ENCODE data around the gene S100PBP.

DNA sequence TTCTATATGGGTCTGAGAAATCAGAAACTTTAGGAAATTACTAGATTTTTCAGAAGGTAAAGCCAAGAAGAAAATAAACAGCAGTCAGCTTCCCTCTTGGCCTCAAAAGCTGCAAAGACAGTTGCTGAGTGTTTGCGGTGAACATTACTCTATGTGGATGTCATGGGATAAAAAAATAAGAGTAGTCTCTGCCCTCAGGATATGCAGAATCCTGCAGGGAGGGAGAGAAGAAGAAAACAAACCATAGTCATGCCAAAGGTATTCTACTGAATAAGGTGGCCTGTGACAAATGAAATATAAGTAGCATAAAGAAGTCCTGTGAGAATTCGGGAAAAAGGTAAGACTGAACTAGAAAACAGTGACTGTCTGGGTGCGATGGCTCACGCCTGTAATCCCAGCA, 19.3 kb upstream of the S100PBP start:
- TF ChIP-seq, protein P1, sequence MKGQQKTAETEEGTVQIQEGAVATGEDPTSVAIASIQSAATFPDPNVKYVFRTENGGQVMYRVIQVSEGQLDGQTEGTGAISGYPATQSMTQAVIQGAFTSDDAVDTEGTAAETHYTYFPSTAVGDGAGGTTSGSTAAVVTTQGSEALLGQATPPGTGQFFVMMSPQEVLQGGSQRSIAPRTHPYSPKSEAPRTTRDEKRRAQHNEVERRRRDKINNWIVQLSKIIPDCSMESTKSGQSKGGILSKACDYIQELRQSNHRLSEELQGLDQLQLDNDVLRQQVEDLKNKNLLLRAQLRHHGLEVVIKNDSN (IDR thresholded peaks at IDR 0.05; ENCODE audit: borderline replicate concordance, extremely low read length, insufficient read depth, low read depth, low read length) = no peak
- TF ChIP-seq ETV6 (conservative IDR thresholded peaks at IDR 0.05 in 1 of 2, IDR thresholded peaks at IDR 0.05 in 1 of 2; ENCODE audit: borderline replicate concordance in 1 of 2, low read depth in 1 of 2) (no peak), EP300 (IDR thresholded peaks at IDR 0.05; ENCODE audit: borderline replicate concordance in 1 of 2, control insufficient read depth in 1 of 2, low read depth in 2 of 2, low read length in 2 of 2) (no peak), POLR2A (IDR thresholded peaks at IDR 0.05; ENCODE audit: low read depth, low read length) (no peak), POLR2AphosphoS5 (IDR thresholded peaks at IDR 0.05; ENCODE audit: low read length) (no peak), BHLHE40 (IDR thresholded peaks at IDR 0.05; ENCODE audit: borderline replicate concordance in 1 of 2, low read depth in 2 of 2, low read length in 1 of 2) (no peak)
- TF ChIP-seq, protein P2, sequence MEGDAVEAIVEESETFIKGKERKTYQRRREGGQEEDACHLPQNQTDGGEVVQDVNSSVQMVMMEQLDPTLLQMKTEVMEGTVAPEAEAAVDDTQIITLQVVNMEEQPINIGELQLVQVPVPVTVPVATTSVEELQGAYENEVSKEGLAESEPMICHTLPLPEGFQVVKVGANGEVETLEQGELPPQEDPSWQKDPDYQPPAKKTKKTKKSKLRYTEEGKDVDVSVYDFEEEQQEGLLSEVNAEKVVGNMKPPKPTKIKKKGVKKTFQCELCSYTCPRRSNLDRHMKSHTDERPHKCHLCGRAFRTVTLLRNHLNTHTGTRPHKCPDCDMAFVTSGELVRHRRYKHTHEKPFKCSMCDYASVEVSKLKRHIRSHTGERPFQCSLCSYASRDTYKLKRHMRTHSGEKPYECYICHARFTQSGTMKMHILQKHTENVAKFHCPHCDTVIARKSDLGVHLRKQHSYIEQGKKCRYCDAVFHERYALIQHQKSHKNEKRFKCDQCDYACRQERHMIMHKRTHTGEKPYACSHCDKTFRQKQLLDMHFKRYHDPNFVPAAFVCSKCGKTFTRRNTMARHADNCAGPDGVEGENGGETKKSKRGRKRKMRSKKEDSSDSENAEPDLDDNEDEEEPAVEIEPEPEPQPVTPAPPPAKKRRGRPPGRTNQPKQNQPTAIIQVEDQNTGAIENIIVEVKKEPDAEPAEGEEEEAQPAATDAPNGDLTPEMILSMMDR (IDR thresholded peaks at IDR 0.05 in 2 of 3, conservative IDR thresholded peaks at IDR 0.05 in 1 of 3; ENCODE audit: control insufficient read depth in 2 of 3, extremely low read depth in 1 of 3, insufficient read depth in 1 of 3, low read depth in 3 of 3, low read length in 3 of 3) = no peak
- TF ChIP-seq, protein P3, sequence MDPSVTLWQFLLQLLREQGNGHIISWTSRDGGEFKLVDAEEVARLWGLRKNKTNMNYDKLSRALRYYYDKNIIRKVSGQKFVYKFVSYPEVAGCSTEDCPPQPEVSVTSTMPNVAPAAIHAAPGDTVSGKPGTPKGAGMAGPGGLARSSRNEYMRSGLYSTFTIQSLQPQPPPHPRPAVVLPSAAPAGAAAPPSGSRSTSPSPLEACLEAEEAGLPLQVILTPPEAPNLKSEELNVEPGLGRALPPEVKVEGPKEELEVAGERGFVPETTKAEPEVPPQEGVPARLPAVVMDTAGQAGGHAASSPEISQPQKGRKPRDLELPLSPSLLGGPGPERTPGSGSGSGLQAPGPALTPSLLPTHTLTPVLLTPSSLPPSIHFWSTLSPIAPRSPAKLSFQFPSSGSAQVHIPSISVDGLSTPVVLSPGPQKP (IDR thresholded peaks at IDR 0.05; ENCODE audit: low read depth, low read length) = no peak
- TF ChIP-seq, protein P4, sequence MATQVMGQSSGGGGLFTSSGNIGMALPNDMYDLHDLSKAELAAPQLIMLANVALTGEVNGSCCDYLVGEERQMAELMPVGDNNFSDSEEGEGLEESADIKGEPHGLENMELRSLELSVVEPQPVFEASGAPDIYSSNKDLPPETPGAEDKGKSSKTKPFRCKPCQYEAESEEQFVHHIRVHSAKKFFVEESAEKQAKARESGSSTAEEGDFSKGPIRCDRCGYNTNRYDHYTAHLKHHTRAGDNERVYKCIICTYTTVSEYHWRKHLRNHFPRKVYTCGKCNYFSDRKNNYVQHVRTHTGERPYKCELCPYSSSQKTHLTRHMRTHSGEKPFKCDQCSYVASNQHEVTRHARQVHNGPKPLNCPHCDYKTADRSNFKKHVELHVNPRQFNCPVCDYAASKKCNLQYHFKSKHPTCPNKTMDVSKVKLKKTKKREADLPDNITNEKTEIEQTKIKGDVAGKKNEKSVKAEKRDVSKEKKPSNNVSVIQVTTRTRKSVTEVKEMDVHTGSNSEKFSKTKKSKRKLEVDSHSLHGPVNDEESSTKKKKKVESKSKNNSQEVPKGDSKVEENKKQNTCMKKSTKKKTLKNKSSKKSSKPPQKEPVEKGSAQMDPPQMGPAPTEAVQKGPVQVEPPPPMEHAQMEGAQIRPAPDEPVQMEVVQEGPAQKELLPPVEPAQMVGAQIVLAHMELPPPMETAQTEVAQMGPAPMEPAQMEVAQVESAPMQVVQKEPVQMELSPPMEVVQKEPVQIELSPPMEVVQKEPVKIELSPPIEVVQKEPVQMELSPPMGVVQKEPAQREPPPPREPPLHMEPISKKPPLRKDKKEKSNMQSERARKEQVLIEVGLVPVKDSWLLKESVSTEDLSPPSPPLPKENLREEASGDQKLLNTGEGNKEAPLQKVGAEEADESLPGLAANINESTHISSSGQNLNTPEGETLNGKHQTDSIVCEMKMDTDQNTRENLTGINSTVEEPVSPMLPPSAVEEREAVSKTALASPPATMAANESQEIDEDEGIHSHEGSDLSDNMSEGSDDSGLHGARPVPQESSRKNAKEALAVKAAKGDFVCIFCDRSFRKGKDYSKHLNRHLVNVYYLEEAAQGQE (IDR thresholded peaks at IDR 0.05; ENCODE audit: low read depth, low read length) = no peak

Measured in GM12878 (cell line).